Measurements from ENCODE around the gene CTNNA2. TPM values are rescaled to one million over a fixed set of nuclear protein-coding genes. Genes with fewer than 3 reads are reported as not detected.
"Not testable (repeated sequence)": the region's sequence is repeated elsewhere in the genome, so short reads cannot be mapped to it uniquely, and the experiment has no call there.

CTNNA2 gene
- polyA plus RNA-seq, 4 donors, result 0.27 to 2.8 (median 1.3) TPM; not detected in 1

GRCh38 chr2:80185091-80185490 lies 672.2 kb downstream of the CTNNA2 start:
- 48 to 59% (median 56%) methylated on average over 2 of the region's 2 CpGs for WGBS, 3 donors
- no peaks in the 10 kb centered on the region for H3K36me3 ChIP-seq (ENCODE audit: control insufficient read depth in 3 of 3, insufficient read depth in 2 of 3, low read depth in 1 of 3, low read length in 3 of 3)
- no peak overlapping the region for H3K27ac ChIP-seq (ENCODE audit: low read depth in 1 of 3, low read length in 2 of 3)
- H3K4me3 ChIP-seq (ENCODE audit: low read depth in 1 of 3, low read length in 3 of 3), result no peak overlapping the region
- peaks cover 0 to 7% of the 10 kb centered on the region in 2 donors for H3K9me3 ChIP-seq (ENCODE audit: control insufficient read depth in 2 of 2, insufficient read depth in 1 of 2, low read depth in 1 of 2, low read length in 1 of 2)
- FAIRE-seq, result no peak
- DNase-seq, result no peak
- no peaks in the 10 kb centered on the region for H3K4me1 ChIP-seq (ENCODE audit: control insufficient read depth in 3 of 3, insufficient read depth in 2 of 3, low read depth in 1 of 3, low read length in 2 of 3)
- H3K27me3 ChIP-seq (ENCODE audit: control insufficient read depth in 3 of 3, insufficient read depth in 3 of 3, low read length in 3 of 3), result no peaks in the 10 kb centered on the region

DNA sequence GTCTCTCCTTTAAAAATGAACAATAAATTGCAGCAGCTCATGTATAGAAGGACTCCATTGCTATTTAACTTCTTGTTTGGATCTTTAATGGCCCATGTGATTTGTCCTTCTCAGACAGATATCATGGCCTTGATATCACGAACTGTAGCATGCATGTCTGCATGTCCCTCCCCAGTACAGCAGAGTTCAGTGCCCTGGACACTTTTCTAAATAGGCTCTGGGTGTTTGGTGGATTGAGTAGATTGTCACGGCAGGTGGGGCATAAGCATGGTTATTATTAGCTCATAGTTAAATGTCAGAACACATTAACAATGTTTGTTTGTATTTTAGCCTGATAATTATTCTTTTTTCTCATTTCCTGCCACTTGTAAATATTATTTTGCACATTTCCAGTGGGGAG lies 673.4 kb downstream of the CTNNA2 start:
- no peak for FAIRE-seq
- Histone ChIP-seq H3K27ac (ENCODE audit: low read depth in 1 of 3, low read length in 2 of 3) (no peak overlapping the region), H3K4me1 (ENCODE audit: control insufficient read depth in 3 of 3, insufficient read depth in 2 of 3, low read depth in 1 of 3, low read length in 2 of 3) (no peaks in the 10 kb centered on the region), H3K4me3 (ENCODE audit: low read depth in 1 of 3, low read length in 3 of 3) (no peak overlapping the region), H3K36me3 (ENCODE audit: control insufficient read depth in 3 of 3, insufficient read depth in 2 of 3, low read depth in 1 of 3, low read length in 3 of 3) (no peaks in the 10 kb centered on the region), H3K9me3 (ENCODE audit: control insufficient read depth in 2 of 2, insufficient read depth in 1 of 2, low read depth in 1 of 2, low read length in 1 of 2) (peaks cover 0 to 2% of the 10 kb centered on the region in 2 donors), H3K27me3 (ENCODE audit: control insufficient read depth in 3 of 3, insufficient read depth in 3 of 3, low read length in 3 of 3) (no peaks in the 10 kb centered on the region)
- WGBS, 3 donors, result 60 to 70% (median 60%) methylated on average over 2 of the region's 2 CpGs
- DNase-seq, result no peak

GRCh38 chr2:80187156-80187555 lies 674.3 kb downstream of the CTNNA2 start:
- Histone ChIP-seq H3K4me3 (ENCODE audit: low read depth in 1 of 3, low read length in 3 of 3) (no peak overlapping the region), H3K4me1 (ENCODE audit: control insufficient read depth in 3 of 3, insufficient read depth in 2 of 3, low read depth in 1 of 3, low read length in 2 of 3) (no peaks in the 10 kb centered on the region), H3K27me3 (ENCODE audit: control insufficient read depth in 3 of 3, insufficient read depth in 3 of 3, low read length in 3 of 3) (no peaks in the 10 kb centered on the region), H3K27ac (ENCODE audit: low read depth in 1 of 3, low read length in 2 of 3) (no peak overlapping the region), H3K9me3 (ENCODE audit: control insufficient read depth in 2 of 2, insufficient read depth in 1 of 2, low read depth in 1 of 2, low read length in 1 of 2) (no peaks in the 10 kb centered on the region), H3K36me3 (ENCODE audit: control insufficient read depth in 3 of 3, insufficient read depth in 2 of 3, low read depth in 1 of 3, low read length in 3 of 3) (no peaks in the 10 kb centered on the region)
- DNase-seq (no peak), FAIRE-seq (no peak)
- WGBS, 3 donors, result 58 to 71% (median 69%) methylated on average over 5 of the region's 5 CpGs

GRCh38 chr2:80190166-80190565 lies 677.3 kb downstream of the CTNNA2 start:
- Histone ChIP-seq H3K9me3 (ENCODE audit: control insufficient read depth in 2 of 2, insufficient read depth in 1 of 2, low read depth in 1 of 2, low read length in 1 of 2) (no peaks in the 10 kb centered on the region), H3K27ac (ENCODE audit: low read depth in 1 of 3, low read length in 2 of 3) (no peak overlapping the region), H3K36me3 (ENCODE audit: control insufficient read depth in 3 of 3, insufficient read depth in 2 of 3, low read depth in 1 of 3, low read length in 3 of 3) (no peaks in the 10 kb centered on the region), H3K27me3 (ENCODE audit: control insufficient read depth in 3 of 3, insufficient read depth in 3 of 3, low read length in 3 of 3) (no peaks in the 10 kb centered on the region), H3K4me3 (ENCODE audit: low read depth in 1 of 3, low read length in 3 of 3) (no peak overlapping the region), H3K4me1 (ENCODE audit: control insufficient read depth in 3 of 3, insufficient read depth in 2 of 3, low read depth in 1 of 3, low read length in 2 of 3) (no peaks in the 10 kb centered on the region)
- WGBS, 3 donors, result 80 to 92% (median 88%) methylated on average over 5 of the region's 5 CpGs
- DNase-seq, result no peak
- no peak for FAIRE-seq

DNA sequence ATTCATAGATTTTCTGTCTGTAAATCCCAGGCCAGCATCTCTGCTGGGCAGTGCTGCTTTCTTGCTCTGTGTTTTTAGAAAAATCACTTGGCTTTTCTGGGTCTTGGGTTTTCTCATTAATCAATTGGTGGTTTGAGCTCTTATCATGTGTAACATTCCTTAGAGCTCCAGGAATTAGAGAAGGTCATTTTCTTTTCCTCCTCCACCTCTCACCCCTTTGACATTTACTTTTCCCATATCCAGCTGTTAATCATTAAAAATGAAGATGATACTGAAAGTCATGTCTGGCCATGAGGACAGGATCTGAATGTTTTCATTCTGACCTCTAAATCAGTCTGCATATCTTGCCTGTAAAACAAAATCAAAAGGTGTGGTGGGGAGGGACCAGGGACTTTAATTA lies 680.7 kb downstream of the CTNNA2 start:
- FAIRE-seq, result no peak

GRCh38 chr2:80195034-80195433 lies 682.2 kb downstream of the CTNNA2 start:
- H3K27ac ChIP-seq (ENCODE audit: low read depth in 1 of 3, low read length in 2 of 3), result no peak overlapping the region

More for the DNA sequence above, 680.7 kb downstream of the CTNNA2 start:
- no peak for DNase-seq
- Histone ChIP-seq H3K4me3 (ENCODE audit: low read depth in 1 of 3, low read length in 3 of 3) (no peak overlapping the region), H3K4me1 (ENCODE audit: control insufficient read depth in 3 of 3, insufficient read depth in 2 of 3, low read depth in 1 of 3, low read length in 2 of 3) (no peaks in the 10 kb centered on the region), H3K36me3 (ENCODE audit: control insufficient read depth in 3 of 3, insufficient read depth in 2 of 3, low read depth in 1 of 3, low read length in 3 of 3) (no peaks in the 10 kb centered on the region), H3K27me3 (ENCODE audit: control insufficient read depth in 3 of 3, insufficient read depth in 3 of 3, low read length in 3 of 3) (no peaks in the 10 kb centered on the region), H3K27ac (ENCODE audit: low read depth in 1 of 3, low read length in 2 of 3) (no peak overlapping the region), H3K9me3 (ENCODE audit: control insufficient read depth in 2 of 2, insufficient read depth in 1 of 2, low read depth in 1 of 2, low read length in 1 of 2) (no peaks in the 10 kb centered on the region)

DNA sequence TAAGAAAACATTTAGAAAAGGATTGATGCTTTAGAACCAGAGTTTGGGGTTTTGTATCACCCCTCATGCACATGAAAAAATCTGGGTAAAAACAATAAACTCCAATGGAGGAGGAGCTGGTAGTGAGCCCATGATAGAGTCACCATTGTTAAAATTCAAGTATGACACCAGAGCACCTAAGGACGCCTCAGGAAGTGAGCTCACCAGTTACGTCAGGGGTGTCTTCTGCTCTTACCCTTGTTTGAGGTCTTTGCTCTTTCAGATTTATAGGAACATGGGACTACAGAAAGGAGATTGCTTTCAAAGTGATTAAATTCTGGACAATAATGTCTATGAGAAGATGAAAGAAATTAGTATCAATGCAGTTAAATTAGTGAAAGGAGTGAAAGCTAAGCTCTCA lies 685.2 kb downstream of the CTNNA2 start:
- no peaks in the 10 kb centered on the region for H3K4me1 ChIP-seq (ENCODE audit: control insufficient read depth in 3 of 3, insufficient read depth in 2 of 3, low read depth in 1 of 3, low read length in 2 of 3)
- 83 to 96% (median 85%) methylated on average over 2 of the region's 2 CpGs for WGBS, 3 donors

More at GRCh38 chr2:80195034-80195433, 682.2 kb downstream of the CTNNA2 start:
- Histone ChIP-seq H3K27me3 (ENCODE audit: control insufficient read depth in 3 of 3, insufficient read depth in 3 of 3, low read length in 3 of 3) (no peaks in the 10 kb centered on the region), H3K4me3 (ENCODE audit: low read depth in 1 of 3, low read length in 3 of 3) (no peak overlapping the region), H3K4me1 (ENCODE audit: control insufficient read depth in 3 of 3, insufficient read depth in 2 of 3, low read depth in 1 of 3, low read length in 2 of 3) (no peaks in the 10 kb centered on the region), H3K9me3 (ENCODE audit: control insufficient read depth in 2 of 2, insufficient read depth in 1 of 2, low read depth in 1 of 2, low read length in 1 of 2) (no peaks in the 10 kb centered on the region), H3K36me3 (ENCODE audit: control insufficient read depth in 3 of 3, insufficient read depth in 2 of 3, low read depth in 1 of 3, low read length in 3 of 3) (no peaks in the 10 kb centered on the region)
- FAIRE-seq, result no peak
- DNase-seq, result no peak
- WGBS, 3 donors, result 40 to 58% (median 49%) methylated on average over 2 of the region's 2 CpGs

DNA sequence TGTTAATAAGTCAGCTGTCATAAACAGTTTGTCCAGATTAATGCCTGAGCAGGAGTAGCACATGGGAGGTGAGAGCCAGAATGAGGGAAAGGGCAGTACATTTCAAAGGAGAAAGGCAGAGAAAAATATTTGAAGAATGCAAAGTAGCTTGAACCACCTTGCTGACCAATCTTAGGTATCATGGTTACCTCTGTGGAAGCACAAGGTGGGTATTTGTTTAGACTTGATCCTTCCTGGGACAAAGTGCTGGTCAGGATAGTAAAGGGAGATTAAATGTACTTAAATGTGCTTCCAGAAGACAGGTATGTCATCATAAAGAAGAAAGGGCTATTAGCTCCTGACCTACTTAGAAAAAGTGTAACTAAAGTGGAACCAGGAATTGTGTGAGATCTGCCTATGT lies 686.7 kb downstream of the CTNNA2 start:
- DNase-seq (peak in 1 of 2 donors; percentile 25), FAIRE-seq (no peak)
- Histone ChIP-seq H3K27me3 (ENCODE audit: control insufficient read depth in 3 of 3, insufficient read depth in 3 of 3, low read length in 3 of 3) (no peaks in the 10 kb centered on the region), H3K36me3 (ENCODE audit: control insufficient read depth in 3 of 3, insufficient read depth in 2 of 3, low read depth in 1 of 3, low read length in 3 of 3) (no peaks in the 10 kb centered on the region), H3K9me3 (ENCODE audit: control insufficient read depth in 2 of 2, insufficient read depth in 1 of 2, low read depth in 1 of 2, low read length in 1 of 2) (peaks cover 0 to 11% of the 10 kb centered on the region in 2 donors), H3K4me1 (ENCODE audit: control insufficient read depth in 3 of 3, insufficient read depth in 2 of 3, low read depth in 1 of 3, low read length in 2 of 3) (no peaks in the 10 kb centered on the region), H3K27ac (ENCODE audit: low read depth in 1 of 3, low read length in 2 of 3) (no peak overlapping the region), H3K4me3 (ENCODE audit: low read depth in 1 of 3, low read length in 3 of 3) (no peak overlapping the region)

More for the DNA sequence above, 685.2 kb downstream of the CTNNA2 start:
- FAIRE-seq (no peak), DNase-seq (no peak)
- Histone ChIP-seq H3K27ac (ENCODE audit: low read depth in 1 of 3, low read length in 2 of 3) (no peak overlapping the region), H3K27me3 (ENCODE audit: control insufficient read depth in 3 of 3, insufficient read depth in 3 of 3, low read length in 3 of 3) (no peaks in the 10 kb centered on the region), H3K36me3 (ENCODE audit: control insufficient read depth in 3 of 3, insufficient read depth in 2 of 3, low read depth in 1 of 3, low read length in 3 of 3) (no peaks in the 10 kb centered on the region), H3K9me3 (ENCODE audit: control insufficient read depth in 2 of 2, insufficient read depth in 1 of 2, low read depth in 1 of 2, low read length in 1 of 2) (peaks cover 0 to 3% of the 10 kb centered on the region in 2 donors), H3K4me3 (ENCODE audit: low read depth in 1 of 3, low read length in 3 of 3) (no peak overlapping the region)

- H3K4me3 ChIP-seq (ENCODE audit: low read depth in 1 of 3, low read length in 3 of 3); FAIRE-seq; H3K27me3 ChIP-seq (ENCODE audit: control insufficient read depth in 3 of 3, insufficient read depth in 3 of 3, low read length in 3 of 3); H3K4me1 ChIP-seq (ENCODE audit: control insufficient read depth in 3 of 3, insufficient read depth in 2 of 3, low read depth in 1 of 3, low read length in 2 of 3); H3K36me3 ChIP-seq (ENCODE audit: control insufficient read depth in 3 of 3, insufficient read depth in 2 of 3, low read depth in 1 of 3, low read length in 3 of 3); DNase-seq; H3K27ac ChIP-seq (ENCODE audit: low read depth in 1 of 3, low read length in 2 of 3): not testable (repeated sequence)
- WGBS, 3 donors, result 85 to 94% (median 88%) methylated on average over 4 of the region's 4 CpGs
- H3K9me3 ChIP-seq (ENCODE audit: control insufficient read depth in 2 of 2, insufficient read depth in 1 of 2, low read depth in 1 of 2, low read length in 1 of 2), result peaks cover 0 to 11% of the 10 kb centered on the region in 2 donors
Observed at GRCh38 chr2:80203929-80204328, 691.1 kb downstream of the CTNNA2 start.

All from small intestine (tissue), 7 donors.